CD4-positive, alpha-beta T cell treated with Interleukin-12 subunit alpha and Interleukin-12 subunit beta, for 1 hour (primary cell): ENCODE data around the gene RBM48.

Experiments used
- DNase-seq: peaks from one replicate; pipeline ENCODE4 v3.0.0-alpha.2; 2020

The RBM48 gene

DNA sequence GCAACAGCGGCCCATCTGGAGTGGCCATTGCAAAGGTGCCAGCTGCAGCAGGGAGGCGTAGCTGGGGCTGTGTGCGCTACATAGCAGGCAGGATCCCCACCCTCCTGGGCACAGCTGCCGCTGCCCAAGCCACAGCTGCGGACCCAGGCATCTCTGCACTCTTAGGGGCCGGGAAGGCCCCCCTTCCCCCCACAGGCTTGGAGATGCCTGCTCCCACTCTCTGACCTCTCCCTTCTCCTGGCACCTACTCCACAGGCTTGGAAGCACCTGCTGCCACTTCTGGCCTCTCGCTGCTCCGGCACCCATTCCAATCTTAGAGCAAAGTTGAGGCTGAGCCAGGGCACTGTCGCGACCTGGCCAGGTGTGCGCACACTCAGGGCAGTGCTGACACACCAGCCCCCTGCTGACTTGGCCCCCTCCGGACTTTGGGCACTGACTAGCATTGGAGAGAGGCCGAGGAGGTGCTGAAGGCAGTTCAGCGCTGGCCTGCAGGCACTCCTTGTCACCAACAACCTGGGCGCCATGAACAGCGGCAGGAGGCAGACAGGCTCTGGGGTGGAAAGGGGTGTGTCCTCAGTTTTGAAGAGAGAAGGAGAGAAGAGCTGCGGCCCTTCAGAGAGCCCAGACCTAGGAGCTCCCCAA lies 18.4 kb downstream of the RBM48 start:
- no peak for DNase-seq

DNA sequence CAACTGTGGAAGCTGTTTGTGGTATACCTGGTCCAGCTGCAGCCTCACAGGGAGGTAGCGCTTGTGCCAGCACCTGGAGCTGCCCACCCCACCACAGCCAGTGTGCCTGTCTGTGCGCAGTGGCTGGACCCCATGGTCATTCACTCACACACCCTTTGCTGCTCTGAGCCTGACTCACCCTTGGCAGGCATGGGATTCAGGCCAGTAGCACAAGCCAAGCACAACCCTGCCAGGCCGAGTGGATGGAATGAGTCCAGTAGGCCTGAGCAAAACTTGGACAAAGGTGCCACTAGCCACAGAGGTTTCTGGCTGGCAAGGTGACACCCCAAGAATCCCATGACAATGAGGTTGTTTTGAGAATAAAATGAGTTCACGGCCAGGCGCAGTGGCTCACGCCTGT lies 19.0 kb downstream of the RBM48 start:
- DNase-seq: no peak

DNA sequence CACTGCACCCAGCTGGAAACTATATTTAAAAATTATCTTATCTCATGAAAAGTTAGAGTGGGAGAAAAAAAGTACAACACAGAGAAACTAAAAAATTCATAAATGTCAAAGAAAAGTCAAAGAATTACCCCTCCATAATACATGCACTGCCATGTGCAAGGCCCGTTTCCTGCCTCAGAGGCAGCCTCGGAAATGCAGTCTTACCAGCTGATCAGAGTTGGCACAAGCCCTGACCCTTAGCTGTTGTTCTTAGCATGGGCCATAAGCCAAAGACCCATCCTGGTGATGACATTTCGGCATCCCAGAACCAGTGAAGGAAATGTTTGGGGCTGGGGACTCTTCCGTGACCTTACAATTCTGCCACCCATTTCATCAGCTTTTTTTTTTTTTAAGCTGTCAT lies 21.6 kb downstream of the RBM48 start:
- no peak for DNase-seq

DNA sequence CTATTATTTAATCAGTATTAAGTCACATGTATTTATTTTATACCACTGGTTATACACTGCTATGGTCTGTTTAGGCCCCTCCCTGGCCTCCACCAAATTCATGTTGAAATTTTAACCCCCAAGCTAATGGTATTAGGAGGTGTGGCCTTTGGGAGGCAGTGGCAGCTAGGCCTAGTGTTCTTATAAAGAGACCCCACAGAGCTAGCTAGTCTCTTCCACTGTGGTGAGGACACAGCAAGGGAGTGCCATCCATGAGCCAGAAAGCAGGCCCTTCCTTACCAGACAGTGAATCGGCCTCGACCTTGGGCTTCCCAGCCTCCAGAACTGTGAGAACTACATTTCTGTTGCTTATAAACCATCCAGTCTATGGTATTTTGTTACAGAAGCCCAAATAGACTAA lies 28.7 kb downstream of the RBM48 start:
- no peak for DNase-seq

DNA sequence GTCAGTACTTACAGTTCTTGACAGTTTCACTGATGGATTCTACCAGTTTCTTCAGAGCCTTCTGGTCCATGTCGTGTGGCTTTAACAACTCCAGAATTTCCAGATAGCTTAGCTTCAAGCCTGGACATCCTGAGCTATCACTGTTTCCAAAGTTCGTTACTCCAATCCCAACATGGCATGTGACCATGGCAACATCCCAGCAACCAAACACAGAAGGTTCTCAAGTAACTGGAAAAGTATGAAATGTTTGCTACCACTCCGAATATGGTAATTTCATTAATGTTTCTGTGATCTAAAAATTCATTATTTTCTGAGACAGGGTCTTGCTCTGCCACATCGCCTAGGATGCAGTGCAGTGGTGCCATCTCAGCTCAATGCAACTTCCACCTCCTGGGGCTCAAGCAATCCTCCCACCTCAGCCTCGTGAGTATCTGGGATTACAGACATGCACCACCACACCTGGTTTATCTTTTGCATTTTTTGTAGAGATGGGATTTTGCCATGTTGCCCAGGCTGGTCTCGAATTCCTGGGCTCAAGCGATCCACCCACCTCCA lies 29.3 kb downstream of the RBM48 start:
- no peak for DNase-seq

DNA sequence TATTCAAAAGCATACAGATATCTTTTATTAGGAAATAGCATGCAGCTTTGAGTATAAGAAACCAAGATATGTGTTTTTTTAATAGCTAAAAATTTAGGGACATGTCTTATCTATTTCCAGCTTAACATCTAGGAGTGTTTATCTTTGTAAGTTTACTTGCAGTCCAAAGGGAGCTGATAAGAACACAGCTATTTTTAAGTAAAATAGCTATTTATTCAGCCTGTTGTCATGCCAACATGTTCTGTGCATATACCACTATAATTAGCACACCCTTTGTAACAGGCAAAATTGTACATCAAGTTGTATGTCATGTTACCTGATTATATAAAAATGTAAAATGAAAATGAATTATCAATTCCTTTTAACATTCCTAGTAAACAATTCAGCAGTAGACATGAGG lies 32.0 kb downstream of the RBM48 start:
- no peak for DNase-seq

DNA sequence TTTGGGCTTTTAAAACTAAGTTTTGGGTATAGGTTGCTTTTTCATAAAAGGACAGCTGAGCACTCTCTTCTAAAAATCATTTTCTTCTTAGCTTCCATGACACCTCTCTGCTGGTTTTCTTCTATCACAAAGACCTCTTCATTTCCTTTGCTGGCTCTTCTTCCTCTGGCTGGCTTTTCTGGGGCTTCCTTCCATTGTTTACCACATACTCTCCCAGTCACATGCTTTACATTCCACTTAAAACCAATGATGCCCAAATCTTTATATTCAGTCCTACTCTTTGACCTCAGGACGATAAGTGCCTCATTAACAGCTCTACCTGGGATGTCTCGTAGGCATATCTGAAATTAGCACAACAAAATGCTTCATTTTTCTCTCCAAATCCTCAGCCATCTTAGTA lies 34.8 kb downstream of the RBM48 start:
- no peak for DNase-seq

DNA sequence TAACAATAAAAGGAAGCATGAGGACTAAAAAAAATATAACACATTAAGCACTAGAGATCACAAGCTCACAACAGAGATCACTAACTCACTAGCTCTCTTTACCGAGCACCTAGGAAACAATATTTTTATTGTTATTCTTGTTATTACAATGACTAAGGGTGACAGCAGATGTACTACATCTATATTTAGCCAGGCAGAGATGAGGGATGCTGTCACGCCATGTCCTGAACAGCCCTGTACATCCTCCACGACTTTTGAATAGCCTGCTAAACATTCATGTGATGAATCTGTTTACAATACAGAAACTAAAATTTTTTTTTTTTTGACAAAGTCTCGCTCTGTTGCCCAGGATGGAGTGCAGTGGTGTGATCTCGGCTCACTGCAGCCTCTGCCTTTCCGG lies 38.9 kb downstream of the RBM48 start:
- no peak for DNase-seq

DNA sequence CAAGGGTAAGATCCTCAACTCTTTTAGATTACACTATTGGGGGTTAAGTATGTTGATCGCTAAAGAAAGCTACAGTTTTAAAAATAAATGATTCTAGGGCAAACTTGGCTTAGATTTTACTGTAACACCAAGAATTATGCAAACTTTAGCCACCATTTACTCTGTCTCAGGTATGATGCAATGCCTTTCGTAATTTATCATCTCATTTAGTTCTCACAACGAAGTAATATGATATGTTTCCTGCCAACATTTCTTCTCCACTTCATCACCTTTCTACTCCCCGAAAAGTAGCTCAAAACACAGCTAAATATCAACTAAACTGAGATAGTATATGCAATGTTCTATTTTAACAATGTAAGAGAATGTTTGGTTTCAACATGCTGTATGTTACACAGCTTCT lies 40.5 kb downstream of the RBM48 start:
- no peak for DNase-seq

DNA sequence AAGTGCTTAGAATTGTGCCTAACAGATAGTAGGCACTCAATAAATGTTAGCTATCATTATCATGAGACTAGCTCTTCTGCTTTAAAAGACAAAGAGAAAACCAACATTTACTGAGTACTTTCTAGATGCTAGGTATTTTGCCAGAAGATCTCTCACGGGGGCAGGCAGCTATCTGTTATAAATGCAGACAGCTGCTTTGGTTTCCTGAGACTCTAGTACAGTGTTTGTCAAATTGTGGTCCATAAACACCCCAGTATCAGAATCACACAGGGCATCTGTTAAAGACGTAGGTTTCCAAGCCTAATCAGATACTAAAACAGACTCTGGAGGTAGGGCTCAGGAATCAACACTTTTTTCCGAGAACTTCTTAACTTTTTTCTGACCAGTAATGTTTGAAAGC lies 47.7 kb downstream of the RBM48 start:
- DNase-seq: no peak

DNA sequence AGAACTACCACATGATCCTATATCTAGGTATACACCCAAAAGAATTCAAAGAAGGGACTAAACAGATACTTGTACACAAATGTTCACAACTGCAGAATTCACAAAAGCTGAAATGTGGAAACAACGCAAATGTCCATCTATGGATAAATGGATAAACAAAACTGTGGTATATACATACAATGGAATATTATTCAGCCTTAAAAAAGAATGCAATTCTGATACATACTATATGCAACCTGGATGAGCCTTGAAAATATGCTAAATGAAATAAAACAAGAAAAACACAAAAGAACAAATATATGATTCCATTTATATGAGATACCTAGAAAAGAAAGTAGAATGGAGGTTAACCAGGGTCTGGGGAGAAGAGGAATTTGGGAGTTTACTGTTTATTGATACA lies 54.4 kb downstream of the RBM48 start:
- DNase-seq: no peak

DNA sequence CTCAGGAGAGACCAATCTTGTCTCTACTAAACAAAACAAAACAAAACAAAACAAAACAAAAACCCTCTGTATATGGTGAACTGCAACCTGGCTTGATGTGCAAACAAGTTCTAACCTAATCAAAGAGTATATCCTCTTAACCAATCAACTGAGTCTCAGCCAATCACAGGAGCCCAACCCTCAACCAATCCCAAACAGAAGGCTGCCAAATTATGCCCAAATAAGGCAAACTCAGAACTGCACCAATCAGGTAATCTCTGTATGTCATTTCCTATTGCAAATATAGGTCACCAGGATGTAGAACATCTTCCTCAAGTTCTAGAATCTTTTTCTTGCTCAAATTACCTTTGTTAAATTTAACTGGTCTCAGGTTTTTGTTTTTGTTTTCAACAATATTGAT lies 56.4 kb downstream of the RBM48 start:
- peak; percentile 34 for DNase-seq

DNA sequence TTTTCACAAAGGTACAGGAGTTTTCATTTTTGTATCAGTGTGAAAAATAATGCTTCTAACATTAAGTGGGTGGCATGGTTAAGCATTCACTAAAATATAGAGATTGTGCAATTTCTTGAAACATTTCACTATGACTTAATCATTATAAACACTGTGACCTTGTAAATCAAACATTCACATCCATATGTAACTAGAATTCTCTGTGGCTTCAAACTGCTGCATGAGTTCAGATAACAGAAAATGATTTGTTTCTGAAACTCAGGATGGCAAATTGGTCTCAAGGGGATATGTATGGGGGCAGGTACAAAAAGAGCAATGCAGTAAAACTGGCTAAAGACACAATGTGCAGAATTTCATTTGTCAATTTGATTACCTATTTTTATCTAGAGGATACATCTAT lies 57.8 kb downstream of the RBM48 start:
- DNase-seq: no peak

DNA sequence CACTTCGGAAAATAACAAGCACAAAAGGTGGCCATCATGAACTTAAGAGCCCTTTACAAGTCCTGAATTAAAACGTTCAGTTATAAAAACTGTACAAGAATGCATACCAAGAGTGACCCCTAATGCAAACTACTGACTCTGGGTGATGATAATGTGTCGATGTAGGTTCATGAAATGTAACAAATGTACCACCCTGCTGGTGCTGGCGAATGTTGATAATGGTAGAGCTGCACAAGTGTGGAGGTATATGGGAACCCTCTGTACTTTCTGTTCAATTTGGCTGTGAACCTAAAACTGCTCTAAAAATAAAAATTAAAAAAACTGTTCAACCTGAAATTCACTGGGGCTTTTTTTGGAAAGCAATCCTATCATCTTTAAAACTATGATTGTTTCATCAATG lies 58.2 kb downstream of the RBM48 start:
- no peak for DNase-seq
